ENCODE results near the gene GADD45B.
"Not testable (repeated sequence)": the region's sequence is repeated elsewhere in the genome, so short reads cannot be mapped to it uniquely, and the experiment has no call there.

The GADD45B gene

GRCh38 chr19:2444251-2445002, 31.5 kb upstream of the GADD45B start:
- DNase-seq = no peak

- no peak for DNase-seq
Measured at GRCh38 chr19:2446381-2446780, 29.5 kb upstream of the GADD45B start.

- DNase-seq = no peak
Measured at GRCh38 chr19:2449019-2449418, 26.9 kb upstream of the GADD45B start.

GRCh38 chr19:2451138-2451537, 24.8 kb upstream of the GADD45B start:
- no peak for DNase-seq

- DNase-seq = no peak
Measured at GRCh38 chr19:2451741-2452140, 24.2 kb upstream of the GADD45B start.

- no peak for DNase-seq
Measured at GRCh38 chr19:2453431-2454025, 22.4 kb upstream of the GADD45B start.

GRCh38 chr19:2454199-2454961, 21.5 kb upstream of the GADD45B start:
- DNase-seq = no peak

- DNase-seq = no peak
Measured at GRCh38 chr19:2454962-2455850, 20.7 kb upstream of the GADD45B start.

- DNase-seq = no peak
Measured at GRCh38 chr19:2455851-2456570, 19.9 kb upstream of the GADD45B start.

- no peak for DNase-seq
Measured at GRCh38 chr19:2457394-2458037, 18.4 kb upstream of the GADD45B start.

GRCh38 chr19:2458054-2458453, 17.9 kb upstream of the GADD45B start:
- no peak for DNase-seq

- not testable (repeated sequence) for DNase-seq
Measured at GRCh38 chr19:2458776-2459175, 17.2 kb upstream of the GADD45B start.

- DNase-seq = no peak
Measured at GRCh38 chr19:2460245-2460644, 15.7 kb upstream of the GADD45B start.

GRCh38 chr19:2461751-2462634, 13.9 kb upstream of the GADD45B start:
- DNase-seq = no peak

GRCh38 chr19:2462635-2463421, 13.1 kb upstream of the GADD45B start:
- DNase-seq = no peak

GRCh38 chr19:2463694-2464093, 12.2 kb upstream of the GADD45B start:
- not testable (repeated sequence) for DNase-seq

- no peak for DNase-seq
Measured at GRCh38 chr19:2464389-2464788, 11.5 kb upstream of the GADD45B start.

- no peak for DNase-seq
Measured at GRCh38 chr19:2468596-2468995, 7.3 kb upstream of the GADD45B start.

GRCh38 chr19:2469102-2469914, 6.6 kb upstream of the GADD45B start:
- no peak for DNase-seq

Measured in NCI-H1436 treated with DMSO at 0.1 percent for 48 hours (cell line).